NT2/D1 (cell line): ENCODE measurements around the gene RSPO3.

Source experiments
- YY1 ChIP-seq: IDR thresholded peaks from 2 replicates; pipeline ENCODE4 v1.6.1; 2011; ENCODE audit not compliant: insufficient read length, insufficient read depth
- ZNF274 ChIP-seq: IDR thresholded peaks from 2 replicates; pipeline ENCODE4 v1.6.1; 2011; ENCODE audit warnings: mild to moderate bottlenecking, low read depth, low read length

- TF ChIP-seq YY1: no peak
- TF ChIP-seq ZNF274: no peak
Observed at GRCh38 chr6:127199470-127199869, 81.0 kb downstream of the RSPO3 start.
